LNCAP (cell line): ENCODE measurements around the gene CRKL.

Experiments used
- CTCF ChIP-seq: fragments of 450-650 bp; IDR thresholded peaks from 2 replicates; pipeline ENCODE4 v1.5.1; 2017; ENCODE audit warnings: mild to moderate bottlenecking

Gene CRKL

GRCh38 chr22:20881869-20882815 is 35.1 kb upstream of the CRKL start:
- TF ChIP-seq CTCF: no peak

- TF ChIP-seq CTCF: no peak
These were observed 34.4 kb upstream of the CRKL start for GRCh38 chr22:20882855-20883254.

- no peak for TF ChIP-seq CTCF
These were observed 32.8 kb upstream of the CRKL start for GRCh38 chr22:20884454-20884853.

- no peak for TF ChIP-seq CTCF
These were observed 32.1 kb upstream of the CRKL start for GRCh38 chr22:20885017-20885556.

GRCh38 chr22:20885557-20886323 is 31.5 kb upstream of the CRKL start:
- TF ChIP-seq CTCF: peak; percentile 97

GRCh38 chr22:20887375-20887774 is 29.8 kb upstream of the CRKL start:
- no peak for TF ChIP-seq CTCF

- TF ChIP-seq CTCF: no peak
These were observed 28.0 kb upstream of the CRKL start for GRCh38 chr22:20889025-20889704.
